Stimulated activated CD4-positive, alpha-beta T cell treated with anti-CD3 and anti-CD28 coated beads, TNF-alpha, amount 100 ng/mL, for 48 hours (primary cell): ENCODE measurements around the gene TRMT112.

ENCODE experiments used
- DNase-seq, 3 donors: peaks; one replicate each; pipeline ENCODE4 v3.0.0-alpha.2; 2020; ENCODE audit warnings: low read depth in 3 of 3

Gene TRMT112

DNA sequence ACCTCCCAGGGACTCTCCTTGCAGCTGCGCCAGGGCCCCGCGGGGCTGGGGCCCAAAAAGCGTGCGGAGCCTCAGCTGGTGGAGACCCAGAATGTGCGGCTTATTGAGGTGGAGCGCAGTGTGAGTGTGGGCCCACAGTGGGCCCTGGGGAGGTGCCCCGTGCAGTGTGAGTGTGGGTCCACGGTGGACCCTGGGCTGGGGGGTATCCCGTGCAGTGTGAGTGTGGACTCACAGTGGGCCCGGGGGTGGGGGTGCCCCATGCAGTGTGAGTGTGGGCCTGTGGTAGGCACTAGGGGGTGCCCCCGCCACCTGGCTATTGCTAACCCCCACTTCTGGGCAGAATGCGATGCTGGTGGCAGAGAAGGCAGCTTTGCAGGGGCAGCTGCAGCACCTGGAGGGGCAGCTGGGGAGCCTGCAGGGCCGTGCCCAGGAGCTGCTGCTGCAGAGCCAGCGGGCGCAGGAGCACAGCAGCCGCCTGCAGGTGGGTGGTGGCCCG, 33.8 kb upstream of the TRMT112 start:
- DNase-seq = no peak

DNA sequence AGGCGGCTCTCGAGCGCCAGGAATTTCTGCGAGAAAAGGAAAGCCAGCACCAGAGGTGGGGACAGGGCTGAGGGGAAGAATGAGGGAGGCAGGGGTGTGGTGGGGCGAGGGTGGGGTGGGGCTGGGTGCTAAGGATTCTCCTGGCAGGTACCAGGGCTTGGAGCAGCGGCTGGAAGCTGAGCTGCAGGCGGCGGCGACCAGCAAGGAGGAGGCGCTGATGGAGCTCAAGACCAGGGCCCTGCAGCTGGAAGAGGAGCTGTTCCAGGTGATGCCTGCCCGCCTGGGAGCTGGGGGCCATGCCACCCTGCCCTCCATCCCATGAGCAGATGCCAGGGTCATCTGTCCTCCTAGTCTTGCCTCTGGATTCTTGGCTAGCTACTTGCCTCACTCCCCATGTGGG, 32.0 kb upstream of the TRMT112 start:
- no peak for DNase-seq

DNA sequence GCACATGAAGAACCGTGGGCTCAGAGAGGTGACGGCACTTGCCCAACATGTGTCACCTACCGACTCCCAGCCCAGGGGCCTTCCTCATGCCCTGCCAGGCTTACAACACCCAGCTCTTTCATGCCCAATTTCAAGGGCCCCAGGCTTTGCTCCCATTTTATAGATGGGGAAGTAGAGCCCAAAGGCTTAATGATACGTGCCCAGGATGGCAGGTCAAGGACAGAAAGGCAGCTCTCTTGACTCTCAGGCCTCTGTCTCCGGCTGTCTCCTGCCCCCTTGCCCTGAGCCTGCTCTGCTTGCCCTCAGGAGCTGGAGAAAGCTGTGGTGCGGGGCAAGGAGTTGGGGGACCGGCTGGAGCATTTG, 31.6 kb upstream of the TRMT112 start:
- no peak for DNase-seq

DNA sequence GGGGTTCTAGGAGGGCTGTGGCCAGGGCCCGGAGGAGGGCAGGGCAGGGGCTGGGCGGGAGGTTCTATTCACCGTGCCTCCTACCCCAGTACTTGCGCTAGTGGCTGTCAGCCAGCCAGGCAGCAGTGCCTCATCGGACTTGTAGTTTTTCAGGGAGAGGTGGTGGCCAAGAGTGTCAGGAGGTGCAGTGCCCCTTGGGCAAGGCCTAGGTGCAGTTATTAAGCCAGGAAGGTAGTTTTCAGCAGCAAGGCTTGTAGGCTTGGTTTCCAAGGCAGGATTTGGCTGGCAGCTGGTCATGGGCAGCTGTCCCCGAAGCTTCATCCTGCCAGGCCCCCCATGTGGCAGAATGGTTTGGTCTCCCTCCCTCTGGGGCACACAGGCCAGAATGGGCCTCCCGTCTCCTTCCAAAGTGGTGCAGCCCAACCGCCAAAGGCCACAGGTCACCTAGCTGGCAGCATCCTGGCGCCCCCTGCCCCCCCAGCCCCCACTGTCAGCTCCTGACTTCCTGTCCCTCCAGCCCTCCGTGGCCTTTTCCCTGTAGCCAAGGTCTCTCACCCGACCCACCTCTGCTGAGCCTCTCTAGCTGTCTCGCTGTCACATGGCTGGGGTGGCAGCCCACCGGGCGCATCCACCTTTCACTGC, 31.1 kb upstream of the TRMT112 start:
- DNase-seq = no peak

DNA sequence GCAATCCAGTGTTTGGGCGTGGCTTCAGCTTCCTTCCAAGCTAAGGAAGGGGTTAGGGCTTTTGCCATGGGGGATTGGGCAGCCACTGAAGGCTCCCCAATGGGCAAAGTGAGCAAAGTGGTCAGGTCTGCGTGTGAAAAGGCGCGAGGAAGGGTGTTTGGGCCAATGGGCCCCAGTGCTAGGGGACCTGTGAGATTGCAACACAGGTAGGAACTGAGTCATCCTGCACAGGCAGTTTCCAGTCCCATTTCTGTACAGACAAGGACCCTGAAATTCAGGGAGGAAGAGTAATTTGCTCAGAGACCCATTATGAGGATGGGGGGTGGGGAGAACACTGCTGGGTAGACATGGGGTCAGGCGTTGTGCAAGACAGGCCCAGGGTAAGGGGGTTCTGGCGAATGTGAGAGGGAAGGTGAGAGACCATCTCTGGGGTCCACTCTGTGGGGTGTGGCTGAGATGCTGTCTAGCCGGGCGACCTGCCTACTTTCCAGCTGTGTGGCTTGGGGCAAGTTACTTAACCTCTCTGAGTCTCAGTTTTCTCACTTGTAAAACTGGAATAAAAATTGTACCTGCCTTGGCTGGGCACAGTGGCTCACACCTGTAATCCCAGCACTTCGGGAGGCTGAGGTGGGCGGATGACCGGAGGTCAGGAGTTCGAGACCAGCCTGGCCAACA, 30.0 kb upstream of the TRMT112 start:
- DNase-seq = no peak

DNA sequence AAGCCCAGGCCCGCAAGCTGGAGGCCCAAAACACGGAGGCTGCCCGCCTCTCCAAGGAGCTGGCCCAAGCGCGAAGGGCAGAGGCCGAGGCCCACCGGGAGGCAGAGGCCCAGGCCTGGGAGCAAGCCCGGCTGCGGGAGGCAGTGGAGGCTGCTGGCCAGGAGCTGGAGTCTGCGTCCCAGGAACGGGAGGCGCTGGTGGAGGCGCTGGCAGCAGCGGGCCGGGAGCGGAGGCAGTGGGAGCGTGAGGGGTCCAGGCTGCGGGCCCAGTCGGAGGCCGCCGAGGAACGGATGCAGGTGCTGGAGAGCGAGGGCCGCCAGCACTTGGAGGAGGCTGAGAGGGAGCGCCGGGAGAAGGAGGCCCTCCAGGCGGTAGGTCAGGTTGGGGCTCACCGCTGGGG, 27.4 kb upstream of the TRMT112 start:
- DNase-seq = no peak

DNA sequence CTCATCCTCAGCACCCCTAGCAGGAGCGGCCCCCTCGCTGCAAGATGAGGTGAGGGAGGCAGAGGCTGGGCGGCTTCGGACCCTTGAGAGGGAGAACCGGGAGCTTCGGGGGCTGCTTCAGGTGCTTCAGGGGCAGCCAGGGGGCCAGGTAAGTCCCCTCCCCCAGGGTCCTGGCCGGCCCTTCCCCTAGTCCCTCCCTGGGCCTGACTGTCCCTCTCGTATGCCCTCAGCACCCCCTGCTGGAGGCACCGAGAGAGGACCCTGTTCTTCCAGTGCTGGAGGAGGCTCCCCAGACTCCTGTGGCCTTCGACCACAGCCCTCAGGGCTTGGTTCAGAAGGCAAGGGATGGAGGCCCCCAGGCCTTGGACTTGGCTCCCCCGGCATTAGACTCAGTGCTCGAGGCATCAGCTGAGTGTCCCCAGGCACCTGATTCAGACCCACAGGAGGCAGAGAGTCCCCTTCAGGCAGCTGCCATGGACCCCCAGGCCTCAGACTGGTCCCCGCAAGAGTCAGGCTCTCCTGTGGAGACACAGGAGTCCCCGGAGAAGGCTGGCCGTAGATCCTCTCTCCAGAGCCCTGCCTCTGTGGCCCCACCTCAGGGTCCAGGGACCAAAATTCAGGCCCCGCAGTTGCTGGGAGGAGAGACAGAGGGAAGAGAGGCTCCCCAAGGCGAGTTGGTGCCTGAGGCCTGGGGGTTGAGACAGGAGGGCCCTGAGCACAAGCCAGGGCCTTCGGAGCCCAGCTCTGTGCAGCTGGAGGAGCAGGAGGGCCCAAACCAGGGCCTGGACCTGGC, 26.6 kb upstream of the TRMT112 start:
- no peak for DNase-seq

DNA sequence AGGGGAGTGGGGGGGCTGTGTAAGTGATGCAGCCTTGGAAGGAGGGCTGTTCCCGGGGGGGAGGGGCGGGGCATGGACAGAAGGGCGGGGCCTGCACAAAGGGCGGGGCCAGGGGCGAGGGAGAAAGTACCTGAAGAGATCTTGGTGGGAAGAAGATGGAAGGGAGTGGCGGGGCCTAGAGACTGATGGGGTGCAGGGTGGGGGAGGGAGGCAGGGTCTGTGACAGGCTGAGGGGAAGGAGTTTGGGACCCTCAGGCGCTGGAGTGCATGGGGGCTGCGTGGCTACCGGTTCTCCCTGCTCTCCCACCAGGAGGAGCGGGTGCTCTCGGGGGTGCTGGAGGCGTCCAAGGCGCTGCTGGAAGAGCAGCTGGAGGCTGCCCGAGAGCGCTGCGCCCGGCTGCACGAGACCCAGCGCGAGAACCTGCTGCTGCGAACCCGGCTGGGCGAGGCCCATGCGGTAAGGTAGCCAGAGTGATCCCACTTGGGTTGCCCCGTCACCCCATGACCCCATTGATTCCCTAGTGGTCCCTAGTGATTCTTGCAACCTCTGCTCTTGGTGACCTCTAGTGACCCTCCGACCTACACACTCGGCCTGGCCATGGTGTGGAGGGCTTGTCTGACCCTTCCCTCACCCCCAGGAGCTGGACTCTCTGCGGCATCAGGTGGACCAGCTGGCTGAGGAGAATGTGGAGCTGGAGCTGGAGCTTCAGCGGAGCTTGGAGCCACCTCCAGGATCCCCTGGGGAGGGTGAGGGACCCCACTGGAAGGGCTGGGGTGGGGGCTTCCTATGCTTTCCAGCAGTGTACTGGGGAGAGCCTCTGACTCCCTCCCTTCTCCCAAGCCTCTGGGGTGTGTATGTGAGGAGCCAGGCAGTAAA, 25.7 kb upstream of the TRMT112 start:
- no peak for DNase-seq

DNA sequence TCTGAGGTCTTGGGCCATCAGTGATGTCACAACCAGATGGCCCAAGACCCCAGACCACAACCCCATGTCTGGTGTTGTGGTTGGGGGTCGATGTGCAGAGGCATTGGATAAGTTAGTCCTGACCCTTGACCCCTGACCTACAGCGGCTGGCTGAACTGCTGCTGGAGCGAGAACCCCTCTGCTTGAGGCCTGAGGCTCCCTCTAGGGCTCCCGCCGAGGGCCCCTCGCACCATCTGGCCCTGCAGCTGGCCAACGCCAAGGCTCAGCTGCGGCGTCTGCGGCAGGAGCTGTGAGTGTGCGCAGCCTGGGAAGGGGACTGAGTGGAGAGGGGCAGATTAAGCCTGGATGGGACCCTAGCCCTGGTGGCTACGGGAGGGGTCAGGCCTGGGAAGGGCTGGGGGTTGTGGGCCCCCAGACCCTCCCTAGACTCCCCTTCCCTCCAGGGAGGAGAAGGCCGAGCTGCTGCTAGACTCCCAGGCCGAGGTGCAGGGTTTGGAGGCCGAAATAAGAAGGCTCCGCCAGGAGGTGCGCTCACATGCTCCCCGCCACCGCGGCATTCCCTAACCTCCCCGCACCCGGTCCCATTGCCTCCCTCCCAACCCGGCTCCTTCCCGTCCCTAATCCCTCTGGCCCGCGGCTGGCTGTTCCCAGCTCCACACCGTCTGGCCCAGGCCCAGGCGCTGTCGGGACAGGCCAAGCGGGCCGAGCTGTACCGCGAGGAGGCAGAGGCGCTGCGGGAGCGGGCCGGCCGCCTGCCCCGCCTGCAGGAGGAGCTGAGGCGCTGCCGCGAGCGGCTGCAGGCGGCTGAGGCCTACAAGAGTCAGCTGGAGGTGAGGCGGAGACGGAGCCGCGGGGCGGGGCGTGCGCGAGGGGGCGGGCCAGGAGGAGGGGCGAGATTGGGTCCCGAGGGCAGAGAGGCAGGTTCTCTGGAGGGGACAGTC, 24.8 kb upstream of the TRMT112 start:
- DNase-seq = peak; percentile 79 to 90 (median 90)

DNA sequence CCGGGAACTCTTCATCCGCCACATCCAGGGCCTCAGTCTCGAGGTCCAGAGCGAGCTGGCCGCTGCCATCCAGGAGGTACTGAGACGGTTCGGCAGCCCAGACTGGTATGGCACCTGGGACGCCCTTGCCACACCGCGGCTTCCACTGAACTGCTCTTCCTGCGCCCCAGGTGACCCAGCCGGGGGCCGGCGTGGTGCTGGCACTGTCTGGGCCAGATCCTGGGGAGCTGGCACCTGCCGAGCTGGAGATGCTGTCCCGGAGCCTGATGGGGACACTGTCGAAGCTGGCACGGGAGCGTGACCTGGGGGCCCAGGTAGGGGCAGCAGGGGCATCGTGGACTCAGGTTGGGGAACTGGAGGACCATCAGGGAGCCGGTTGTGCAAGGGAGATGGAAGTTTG, 24.1 kb upstream of the TRMT112 start:
- DNase-seq = no peak

DNA sequence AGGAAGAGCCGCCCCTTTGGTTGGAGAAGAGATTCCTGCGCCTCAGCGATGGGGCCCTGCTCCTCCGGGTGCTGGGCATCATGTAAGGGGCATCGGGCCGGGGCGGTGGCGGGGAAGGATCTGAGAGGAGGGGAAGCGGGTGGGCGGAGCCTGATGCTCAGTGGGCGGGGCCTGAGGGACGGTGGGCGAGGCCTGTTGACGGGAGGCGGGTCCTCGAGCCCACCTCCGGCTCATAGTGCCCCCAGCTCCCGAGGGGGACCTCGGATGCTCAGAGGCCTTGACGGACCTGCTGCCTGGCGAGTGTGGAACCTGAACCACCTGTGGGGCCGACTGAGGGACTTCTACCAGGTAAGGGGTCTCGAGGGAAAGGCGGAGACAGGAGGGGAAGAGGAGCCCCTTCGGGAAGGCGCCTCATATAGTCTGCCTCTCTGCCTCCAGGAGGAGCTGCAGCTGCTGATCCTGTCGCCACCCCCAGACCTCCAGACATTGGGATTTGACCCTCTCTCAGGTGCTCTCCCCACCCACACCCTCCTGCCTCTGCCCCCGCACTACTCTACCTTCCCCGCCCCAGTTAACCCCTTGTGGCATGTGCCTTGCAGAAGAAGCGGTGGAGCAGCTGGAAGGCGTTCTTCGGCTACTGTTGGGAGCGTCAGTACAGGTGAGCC, 23.4 kb upstream of the TRMT112 start:
- peak; percentile 66 to 80 (median 72) for DNase-seq

DNA sequence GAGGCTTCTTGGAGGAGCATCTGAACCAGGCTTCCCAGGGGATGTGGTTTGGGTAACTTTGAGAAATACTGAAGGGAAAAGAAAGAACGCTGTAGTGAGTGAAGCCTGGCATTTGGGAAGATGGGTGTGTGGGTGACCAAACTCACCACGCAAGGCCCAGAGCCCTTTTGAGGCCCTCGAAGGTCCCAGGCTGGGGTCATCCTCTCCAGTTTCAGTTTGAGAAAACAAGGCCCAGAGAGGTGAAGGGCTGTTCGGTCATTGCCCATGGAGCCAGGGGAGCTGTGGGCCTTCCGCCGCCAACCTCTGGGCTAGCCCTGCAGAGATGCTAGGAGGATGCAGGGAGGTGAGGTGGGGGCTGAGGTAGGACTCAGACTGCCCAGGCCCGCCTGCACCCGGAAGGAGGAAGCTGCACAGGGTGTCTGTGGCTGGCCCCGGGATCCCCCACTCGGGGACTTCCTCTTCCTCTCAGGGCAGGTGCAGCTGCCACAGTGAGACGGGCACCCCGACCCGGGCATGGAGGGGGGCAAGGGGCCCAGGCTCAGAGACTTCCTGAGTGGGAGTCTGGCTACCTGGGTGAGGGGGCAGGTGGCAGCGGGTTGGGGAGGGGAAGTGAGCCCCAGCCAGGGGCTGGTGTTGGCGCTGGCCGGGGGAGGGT, 22.5 kb upstream of the TRMT112 start, which contains the start of gene CCDC88B:
Gene CCDC88B, plus strand, starts transcription at position 451 of the 655 bp plus-strand sequence. Its CDS starts 63 bp downstream, at position 514.
- DNase-seq = peak; percentile 50 to 76 (median 75)

DNA sequence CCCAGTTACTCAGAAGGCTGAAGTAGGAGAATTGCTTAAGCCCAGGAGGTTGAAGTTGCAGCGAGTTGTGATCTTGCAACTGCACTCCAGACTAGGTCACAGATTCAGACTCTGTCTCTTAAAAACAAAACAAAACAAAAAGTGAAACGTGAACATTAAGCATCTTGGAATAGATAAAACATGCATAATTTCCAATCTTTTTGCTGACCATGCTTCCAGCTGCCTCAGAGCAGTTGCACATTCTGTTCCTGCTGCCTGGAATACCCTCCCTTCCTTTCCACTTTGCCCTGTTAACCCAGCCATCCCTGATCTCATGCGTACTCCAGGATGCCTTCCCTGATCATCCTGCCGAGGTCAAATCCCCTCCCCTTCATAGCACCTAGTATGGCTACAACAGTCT, 21.9 kb upstream of the TRMT112 start:
- no peak for DNase-seq

DNA sequence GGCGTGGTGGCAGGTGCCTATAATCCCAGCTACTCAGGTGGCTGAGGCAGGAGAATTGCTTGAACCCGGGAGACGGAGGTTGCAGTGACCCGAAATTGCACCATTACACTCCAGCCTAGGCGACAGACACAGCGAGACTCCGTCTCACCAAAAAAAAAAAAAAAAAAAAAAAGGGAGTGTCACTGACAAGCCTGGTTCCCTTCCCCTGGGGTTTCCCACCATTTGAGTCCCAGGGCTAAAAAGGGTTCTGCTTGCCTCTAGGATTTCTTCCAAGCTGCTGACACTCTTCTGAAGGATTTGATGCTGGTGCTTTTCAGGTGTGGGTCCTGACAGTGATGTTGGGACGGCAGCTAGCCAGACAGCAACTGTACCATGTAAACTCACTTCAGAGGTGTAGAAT, 21.4 kb upstream of the TRMT112 start:
- no peak for DNase-seq

DNA sequence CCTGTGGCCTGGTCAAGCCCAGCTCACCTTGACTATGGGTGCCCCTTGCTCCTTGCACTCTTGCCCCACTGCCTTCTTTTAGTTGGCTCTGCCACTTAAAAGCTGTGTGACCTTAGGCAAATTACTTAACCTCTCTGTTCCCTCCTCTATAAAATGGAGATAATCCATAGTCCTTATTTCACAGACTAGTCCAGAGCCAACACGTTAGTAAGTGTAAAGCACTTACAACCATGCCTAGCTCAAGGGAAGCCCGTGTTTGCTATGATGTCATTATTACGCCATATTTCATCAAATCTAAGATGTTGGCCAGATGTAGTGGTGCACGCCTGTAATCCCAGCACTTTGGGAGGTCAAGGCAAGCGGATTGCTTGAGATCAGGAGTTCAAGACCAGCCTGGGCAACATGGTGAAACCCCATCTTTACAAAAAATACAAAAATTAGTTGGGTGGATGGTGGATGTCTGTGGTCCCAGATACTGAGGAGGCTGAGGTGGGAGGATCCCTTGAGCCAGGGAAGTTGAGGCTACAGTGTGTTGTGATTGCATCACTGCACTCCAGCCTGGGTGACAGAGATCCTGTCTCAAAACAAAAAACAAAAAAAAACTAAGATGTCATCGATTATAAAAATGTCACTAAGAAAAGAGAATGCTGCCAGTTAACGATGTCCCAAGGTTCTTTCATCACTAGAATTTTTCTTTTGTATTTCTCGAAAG, 20.3 kb upstream of the TRMT112 start:
- no peak for DNase-seq

DNA sequence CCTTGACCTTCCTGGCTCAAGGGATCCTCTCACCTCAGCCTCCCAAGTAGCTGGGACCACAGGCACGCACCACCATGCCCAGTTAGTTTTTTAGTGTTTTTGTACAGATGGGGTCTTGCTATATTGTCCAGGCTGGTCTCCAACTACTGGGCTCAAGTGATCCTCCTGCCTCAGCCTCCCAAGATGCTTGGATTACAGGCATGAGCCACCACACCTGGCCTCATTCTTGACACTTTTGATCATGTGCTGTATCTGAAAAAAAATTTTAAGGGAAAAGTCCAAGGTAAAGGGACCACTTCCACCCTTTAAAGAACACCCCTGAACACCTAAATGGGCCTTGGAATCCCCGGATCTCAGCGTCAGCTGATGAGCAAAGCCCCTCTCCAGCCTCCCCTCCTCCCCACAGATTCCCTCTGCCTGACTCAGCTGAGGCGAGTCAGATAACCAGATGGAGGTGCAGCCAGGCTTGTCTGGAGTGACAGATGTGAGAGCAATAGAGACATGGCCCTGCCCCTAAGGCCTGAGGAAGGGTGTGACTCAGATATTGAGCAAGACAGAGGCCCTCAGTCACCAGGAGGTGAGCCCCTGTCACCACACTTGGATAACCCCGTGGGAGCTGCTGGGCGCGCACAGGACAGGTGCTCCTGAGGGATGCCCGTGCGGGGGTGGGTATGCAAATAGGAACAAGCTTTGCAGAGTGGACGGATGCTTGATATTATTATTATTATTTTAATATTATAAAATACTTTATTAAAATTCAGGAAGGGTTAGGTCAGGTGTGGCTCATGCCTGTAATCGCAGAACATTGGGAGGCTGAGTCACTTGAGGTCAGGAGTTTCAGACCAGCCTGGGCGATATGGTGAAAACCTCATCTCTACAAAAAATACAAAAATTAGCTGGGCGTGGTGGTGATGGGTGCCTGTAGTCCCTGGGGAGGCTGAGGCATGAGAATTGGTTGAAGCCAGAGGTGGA, 17.7 kb upstream of the TRMT112 start:
- peak in 2 of 3 donors; percentile 40 to 67 for DNase-seq

DNA sequence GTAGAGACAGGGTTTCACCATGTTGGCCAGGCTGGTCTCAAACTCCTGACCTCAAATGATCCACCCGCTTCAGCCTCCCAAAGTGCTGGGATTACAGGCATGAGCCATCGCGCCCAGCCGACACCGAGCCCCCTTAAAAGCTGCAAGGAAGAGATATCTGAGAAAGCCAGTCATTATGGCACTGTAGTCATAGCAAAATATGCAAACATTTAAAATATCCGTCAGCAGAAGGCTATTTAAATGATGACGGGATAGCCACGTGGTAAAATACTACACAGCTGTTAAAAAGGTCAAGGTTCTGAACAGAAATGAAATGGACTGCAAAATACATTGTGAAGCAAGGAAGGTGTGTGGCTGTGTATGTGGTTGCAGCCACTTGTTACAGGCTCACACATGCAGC, 16.2 kb upstream of the TRMT112 start:
- DNase-seq = no peak
